ENCODE results near the gene GSTT2B.
"Not testable (repeated sequence)": the region's sequence is repeated elsewhere in the genome, so short reads cannot be mapped to it uniquely, and the experiment has no call there.

- TF ChIP-seq CTCF, EZH2, EZH2phosphoT487 (IDR thresholded peaks at IDR 0.05): not testable (repeated sequence)
Measured at GRCh38 chr22:23974345-23974744, 13.3 kb upstream of the GSTT2B start, which contains the start of gene DDT.
